T-cell (primary cell): Measurements from ENCODE around the gene APRT. TPM values are rescaled to one million over a fixed set of nuclear protein-coding genes. Genes with fewer than 3 reads are reported as not detected.
A peak's percentile ranks its signal among the peaks of the same experiment; 100 is the strongest.

Experiments used
- ATAC-seq, 4 experiments: fragments of 200-7000 bp in 3 of 4; fragments of 150-1000 bp in 1 of 4; cut with Tn5 transposase; replicated peaks in 1 of 4; 1 replicate in 3 of 4; 2 replicates in 1 of 4; pipeline ENCODE4 v1.10.0; 2021; ENCODE audit warnings: moderate library complexity in 3 of 4, mild to moderate bottlenecking in 2 of 4, moderate number of reproducible peaks in 1 of 4
- CTCF ChIA-PET, 2 donors: fragments of 300-600 bp; sonication (Branson Sonifier 250); formaldehyde crosslinking; loops; one replicate each; lab custom pipeline; 2022; ENCODE audit warnings: antibody characterized with exemption in 2 of 2; lab: Charles Lee
- POLR2A ChIA-PET, 2 donors: fragments of 300-600 bp; sonication (Branson Sonifier 250); formaldehyde crosslinking; loops; one replicate each; lab custom pipeline; 2022; ENCODE audit warnings: antibody characterized with exemption in 2 of 2; lab: Charles Lee
- DNase-seq, 35 experiments: peaks; one replicate each; pipeline versions ENCODE4 v3.0.0 to v3.0.0-alpha.2; 2013 to 2023
- H3K27ac ChIP-seq: one replicate; pipeline ENCODE4 v1.5.1; 2013; ENCODE audit warnings: low read length
- H3K27me3 ChIP-seq, 2 experiments: replicated peaks in 1 of 2; 1 replicate in 1 of 2; 2 replicates in 1 of 2; pipeline versions ENCODE4 v1.6.1 to v1.7.0; 2013; ENCODE audit warnings: low read length in 1 of 2, mixed read lengths in 1 of 2; ENCODE audit not compliant: control insufficient read depth in 2 of 2, insufficient read depth in 2 of 2; ENCODE audit errors: extremely low read depth in 1 of 2
- H3K36me3 ChIP-seq, 2 donors: 1 replicate in 1 of 2; 2 replicates in 1 of 2; pipeline versions ENCODE4 v1.6.1 to v1.7.0; 2013; ENCODE audit warnings: low read length in 1 of 2; ENCODE audit not compliant: control insufficient read depth in 2 of 2, insufficient read depth in 1 of 2; ENCODE audit errors: extremely low read depth in 1 of 2
- H3K4me1 ChIP-seq, 2 experiments: 1 replicate in 1 of 2; 2 replicates in 1 of 2; pipeline versions ENCODE4 v1.6.1 to v1.7.0; 2013; ENCODE audit warnings: low read length in 2 of 2, mixed read lengths in 1 of 2; ENCODE audit not compliant: insufficient read depth in 2 of 2, control insufficient read depth in 1 of 2; ENCODE audit errors: extremely low read depth in 1 of 2
- H3K4me3 ChIP-seq, 2 donors: 1 replicate in 1 of 2; 2 replicates in 1 of 2; pipeline versions ENCODE4 v1.5.1 to v1.7.0; 2013; ENCODE audit warnings: mild to moderate bottlenecking in 2 of 2, low read length in 1 of 2, moderate library complexity in 1 of 2; ENCODE audit not compliant: control insufficient read depth in 1 of 2; ENCODE audit errors: extremely low read depth in 1 of 2
- H3K9me3 ChIP-seq: 2 replicates; pipeline ENCODE4 v1.7.0; 2013
- H3K27ac Mint-ChIP-seq, 2 donors: one replicate each; pipeline ENCODE4 v1.8.0; 2020 to 2021; ENCODE audit warnings: mild to moderate bottlenecking in 2 of 2, mixed read lengths in 2 of 2
- H3K27me3 Mint-ChIP-seq, 2 donors: one replicate each; pipeline ENCODE4 v1.8.0; 2021 to 2022; ENCODE audit warnings: mixed read lengths in 2 of 2
- H3K36me3 Mint-ChIP-seq: one replicate; pipeline ENCODE4 v1.8.0; 2021; ENCODE audit warnings: mixed read lengths
- H3K4me1 Mint-ChIP-seq, 3 donors: one replicate each; pipeline ENCODE4 v1.8.0; 2020 to 2022; ENCODE audit warnings: mixed read lengths in 3 of 3, mild to moderate bottlenecking in 1 of 3
- H3K4me3 Mint-ChIP-seq, 3 donors: one replicate each; pipeline ENCODE4 v1.8.0; 2020 to 2022; ENCODE audit warnings: mild to moderate bottlenecking in 3 of 3, mixed read lengths in 3 of 3, moderate library complexity in 3 of 3
- H3K9me3 Mint-ChIP-seq, 3 donors: one replicate each; pipeline ENCODE4 v1.8.0; 2020 to 2022; ENCODE audit warnings: mixed read lengths in 3 of 3
- WGBS: methylation state at CpG from one replicate; pipeline ENCODE4 v1.1.5; 2013; ENCODE audit warnings: missing lambda C conversion rate; ENCODE audit not compliant: insufficient coverage; 5-methylcytosine and 5-hydroxymethylcytosine counted together
- total RNA-seq, 35 experiments: library from RNA in 6 of 35; stranded (reverse) in 6 of 35; fragments of 120-200 nt in 1 of 35; gene quantifications; one replicate each; pipeline versions ENCODE4 v1.2.1 to v1.2.4 and lab custom pipeline; 2013 to 2026

The APRT gene
- total RNA-seq = 100 to 1,000 TPM; 166 to 245 (median 228) TPM
- total RNA-seq (2013) = 195 TPM
- 81.2 to 285 (median 111) reads per million in 29 experiments for total RNA-seq (lab: John Stamatoyannopoulos, UW)

GRCh38 chr16:88811769-88812512, at the start of gene APRT:
TSS of gene APRT (minus strand) at chr16:88811928. CDS start at chr16:88811899, 29 bp downstream.
- POLR2A ChIA-PET = interaction anchor here in 1 of 2 donors (0.9 to 1.2 kb wide), 2 partner anchors 285 to 435 kb away, joined by 3 read pairs; no protein-coding TSS in a partner anchor
- under 1% methylated on average over 81 of the region's 84 CpGs for WGBS
- peaks cover 12 to 25% (median 13%) of the 10 kb centered on the region in 3 donors for H3K4me1 Mint-ChIP-seq
- no peaks in the 10 kb centered on the region for H3K27me3 Mint-ChIP-seq
- H3K9me3 ChIP-seq = no peaks in the 10 kb centered on the region
- H3K27ac ChIP-seq = peak within 1 kb of the TSS; percentile 63
- peak within 1 kb of the TSS; percentile 90 to 97 (median 92) for H3K4me3 Mint-ChIP-seq
- no peaks in the 10 kb centered on the region for H3K27me3 ChIP-seq
- CTCF ChIA-PET = interaction anchor here in 1 of 2 donors (0.6 kb wide), 2 partner anchors 66 to 696 kb away, joined by 3 read pairs; partner anchors contain the start of gene SPG7
- ATAC-seq (peak; percentile 86 to 93 (median 88)), DNase-seq (peak; percentile 88 to 99 (median 95))
- H3K36me3 ChIP-seq = peaks cover 8 to 14% of the 10 kb centered on the region in 2 donors
- peak within 1 kb of the TSS; percentile 96 to 98 for H3K27ac Mint-ChIP-seq
- no peaks in the 10 kb centered on the region for H3K36me3 Mint-ChIP-seq
- H3K9me3 Mint-ChIP-seq = no peaks in the 10 kb centered on the region
- H3K4me3 ChIP-seq = peak within 1 kb of the TSS; percentile 76 to 86
- peaks cover 3 to 35% of the 10 kb centered on the region in 2 experiments for H3K4me1 ChIP-seq

- Mint-ChIP-seq H3K27me3 (no peaks in the 10 kb centered on the region), H3K4me1 (peaks cover 16 to 19% (median 17%) of the 10 kb centered on the region in 3 donors), H3K4me3 (no peak overlapping the region), H3K9me3 (no peaks in the 10 kb centered on the region), H3K36me3 (peaks cover 14% of the 10 kb centered on the region), H3K27ac (no peak overlapping the region)
- Histone ChIP-seq H3K36me3 (peaks cover 4 to 43% of the 10 kb centered on the region in 2 donors), H3K9me3 (no peaks in the 10 kb centered on the region), H3K27ac (no peak overlapping the region), H3K4me1 (peaks cover 7 to 16% of the 10 kb centered on the region in 2 experiments), H3K27me3 (peaks cover 0 to 2% of the 10 kb centered on the region in 2 experiments), H3K4me3 (no peak overlapping the region)
- ATAC-seq (no peak), DNase-seq (no peak)
- ChIA-PET CTCF (no interaction called here), POLR2A (no interaction called here)
- WGBS = 97% methylated on average over 19 of the region's 19 CpGs
Observed at GRCh38 chr16:88861359-88861758, 49.6 kb upstream of the APRT start.

GRCh38 chr16:88859381-88860091, 47.8 kb upstream of the APRT start:
- 95% methylated on average over 13 of the region's 20 CpGs for WGBS
- Mint-ChIP-seq H3K36me3 (peaks cover 14% of the 10 kb centered on the region), H3K4me3 (peak overlapping the region in 2 of 3 donors; percentile 5 to 13), H3K27ac (no peak overlapping the region), H3K4me1 (peaks cover 31 to 34% (median 31%) of the 10 kb centered on the region in 3 donors), H3K9me3 (no peaks in the 10 kb centered on the region), H3K27me3 (no peaks in the 10 kb centered on the region)
- POLR2A ChIA-PET = no interaction called here
- Histone ChIP-seq H3K4me1 (peaks cover 12 to 34% of the 10 kb centered on the region in 2 experiments), H3K36me3 (peaks cover 4 to 43% of the 10 kb centered on the region in 2 donors), H3K4me3 (no peak overlapping the region), H3K9me3 (no peaks in the 10 kb centered on the region), H3K27ac (no peak overlapping the region), H3K27me3 (no peaks in the 10 kb centered on the region)
- DNase-seq = no peak
- no peak for ATAC-seq
- CTCF ChIA-PET = no interaction called here

DNA sequence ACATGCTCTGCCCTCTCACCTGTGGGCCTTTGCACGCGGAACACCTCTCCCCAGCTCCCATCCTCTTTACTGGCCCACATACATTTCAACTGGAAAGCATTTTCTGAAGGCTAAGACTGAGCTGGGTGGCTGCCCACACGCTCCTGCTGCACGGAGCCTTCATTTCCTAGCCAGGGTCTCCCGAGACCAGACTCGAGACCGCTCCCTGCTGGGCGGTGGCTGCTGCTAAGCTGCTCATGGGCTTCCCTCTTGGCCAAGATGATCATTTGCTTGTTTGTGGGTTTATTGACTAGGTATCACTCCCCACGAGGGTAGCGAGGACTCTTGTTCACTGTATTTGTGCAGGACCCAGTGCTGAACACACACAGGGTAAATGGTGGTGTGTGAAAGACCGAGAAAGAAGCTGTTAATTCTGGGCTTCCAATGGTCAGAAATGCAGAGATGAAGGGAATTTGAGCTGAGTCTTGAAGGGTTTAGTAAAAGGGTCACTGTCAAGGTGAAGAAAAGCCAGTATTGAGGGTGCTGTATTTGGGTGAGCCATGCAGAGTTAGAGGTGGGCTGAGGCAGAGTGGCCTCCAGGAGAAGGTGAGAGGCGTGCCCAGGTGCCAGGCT, 46.1 kb upstream of the APRT start:
- H3K36me3 Mint-ChIP-seq = peaks cover 14% of the 10 kb centered on the region
- Histone ChIP-seq H3K27me3 (no peaks in the 10 kb centered on the region), H3K27ac (peak overlapping the region; percentile 68), H3K36me3 (peaks cover 4 to 43% of the 10 kb centered on the region in 2 donors), H3K9me3 (no peaks in the 10 kb centered on the region), H3K4me1 (peaks cover 12 to 38% of the 10 kb centered on the region in 2 experiments), H3K4me3 (peak overlapping the region; percentile 98 to 100)
- 13% methylated on average over 10 of the region's 12 CpGs for WGBS
- ChIA-PET CTCF (interaction anchor here in 1 of 2 donors (0.6 to 1.3 kb wide), 8 partner anchors 8 to 356 kb away, joined by 3 to 6 read pairs (median 4); partner anchors contain the start of gene ZC3H18), POLR2A (interaction anchor here in 1 of 2 donors (0.5 to 1.0 kb wide), 2 partner anchors 47 to 60 kb away, joined by 3 read pairs; no protein-coding TSS in a partner anchor)
- peak; percentile 51 to 56 (median 54) for ATAC-seq
- H3K27ac Mint-ChIP-seq = peak overlapping the region; percentile 90 to 97
- DNase-seq = peak; percentile 46 to 82 (median 67)
- peaks cover 31 to 37% (median 34%) of the 10 kb centered on the region in 3 donors for H3K4me1 Mint-ChIP-seq
- no peaks in the 10 kb centered on the region for H3K27me3 Mint-ChIP-seq
- peak overlapping the region; percentile 95 to 97 (median 97) for H3K4me3 Mint-ChIP-seq
- H3K9me3 Mint-ChIP-seq = no peaks in the 10 kb centered on the region

GRCh38 chr16:88856828-88857727, 45.4 kb upstream of the APRT start, which contains the start of the genes GALNS and TRAPPC2L:
TSS of gene GALNS (minus strand) at chr16:88856947. CDS start at chr16:88856877, 70 bp downstream.
TSS of gene TRAPPC2L (plus strand) at chr16:88857127. CDS start at chr16:88857151, 24 bp downstream.
- H3K27me3 Mint-ChIP-seq = no peaks in the 10 kb centered on the region
- Histone ChIP-seq H3K27ac (peak within 1 kb of the TSS; percentile 68), H3K27me3 (no peaks in the 10 kb centered on the region), H3K9me3 (no peaks in the 10 kb centered on the region), H3K36me3 (peaks cover 4 to 36% of the 10 kb centered on the region in 2 donors), H3K4me1 (peaks cover 12 to 38% of the 10 kb centered on the region in 2 experiments), H3K4me3 (peak within 1 kb of the TSS; percentile 98 to 100)
- ATAC-seq (peak; percentile 89 to 94 (median 92)), DNase-seq (peak; percentile 93 to 99 (median 97))
- H3K4me3 Mint-ChIP-seq = peak within 1 kb of the TSS; percentile 95 to 97 (median 97)
- WGBS = 1% methylated on average over 84 of the region's 87 CpGs
- no peaks in the 10 kb centered on the region for H3K9me3 Mint-ChIP-seq
- peaks cover 36 to 39% (median 37%) of the 10 kb centered on the region in 3 donors for H3K4me1 Mint-ChIP-seq
- peak within 1 kb of the TSS; percentile 90 to 97 for H3K27ac Mint-ChIP-seq
- ChIA-PET CTCF (interaction anchor here in 1 of 2 donors (0.6 to 1.3 kb wide), 4 partner anchors 13 to 357 kb away, joined by 3 to 6 read pairs (median 4); no protein-coding TSS in a partner anchor), POLR2A (interaction anchor here in 1 of 2 donors (1.0 kb wide), 1 partner anchor 47 kb away, joined by 3 read pairs; no protein-coding TSS in a partner anchor)
- H3K36me3 Mint-ChIP-seq = peaks cover 8% of the 10 kb centered on the region
